HG02981 (cell line): Measurements from ENCODE around the gene SLIT3.

ENCODE experiments used
- ATAC-seq: cut with Tn5 transposase; IDR thresholded peaks from one replicate; pipeline ENCODE4 v1.9.1; 2021; ENCODE audit warnings: mild to moderate bottlenecking, moderate library complexity; ENCODE audit not compliant: unreplicated experiment

SLIT3 gene

GRCh38 chr5:169300468-169301385 lies at the start of gene SLIT3:
TSS of gene SLIT3 (minus strand) at chr5:169301139. CDS start at chr5:169300709, 430 bp downstream.
- no peak for ATAC-seq

- ATAC-seq, result peak; percentile 74
Measured at GRCh38 chr5:169350016-169350415, 49.1 kb upstream of the SLIT3 start.

- ATAC-seq, result no peak
Measured at GRCh38 chr5:169347786-169348185, 46.8 kb upstream of the SLIT3 start.

GRCh38 chr5:169344629-169345028 lies 43.7 kb upstream of the SLIT3 start:
- ATAC-seq, result no peak

GRCh38 chr5:169343766-169344165 lies 42.8 kb upstream of the SLIT3 start:
- no peak for ATAC-seq

GRCh38 chr5:169341556-169341955 lies 40.6 kb upstream of the SLIT3 start:
- no peak for ATAC-seq

- ATAC-seq, result peak; percentile 92
Measured at GRCh38 chr5:169339869-169340268, 38.9 kb upstream of the SLIT3 start.

GRCh38 chr5:169336242-169336641 lies 35.3 kb upstream of the SLIT3 start:
- ATAC-seq, result no peak

GRCh38 chr5:169335806-169336205 lies 34.9 kb upstream of the SLIT3 start:
- ATAC-seq, result no peak

GRCh38 chr5:169333518-169333917 lies 32.6 kb upstream of the SLIT3 start:
- no peak for ATAC-seq

GRCh38 chr5:169331292-169331852 lies 30.4 kb upstream of the SLIT3 start:
- ATAC-seq, result no peak

GRCh38 chr5:169328401-169328800 lies 27.5 kb upstream of the SLIT3 start:
- ATAC-seq, result no peak

- no peak for ATAC-seq
Measured at GRCh38 chr5:169325273-169325672, 24.3 kb upstream of the SLIT3 start.

- no peak for ATAC-seq
Measured at GRCh38 chr5:169318556-169318955, 17.6 kb upstream of the SLIT3 start.

GRCh38 chr5:169307646-169308045 lies 6.7 kb upstream of the SLIT3 start:
- no peak for ATAC-seq

- ATAC-seq, result no peak
Measured at GRCh38 chr5:169305366-169305765, 4.4 kb upstream of the SLIT3 start.

- ATAC-seq, result no peak
Measured at GRCh38 chr5:169304175-169304574, 3.2 kb upstream of the SLIT3 start.

- ATAC-seq, result no peak
Measured at GRCh38 chr5:169303119-169303515, 2.2 kb upstream of the SLIT3 start.

- peak; percentile 69 for ATAC-seq
Measured at GRCh38 chr5:169302491-169303118, 1.7 kb upstream of the SLIT3 start.

GRCh38 chr5:169301986-169302385 lies 1.0 kb upstream of the SLIT3 start:
- ATAC-seq, result peak; percentile 22

GRCh38 chr5:169301386-169301934 lies 521 bp upstream of the SLIT3 start:
- ATAC-seq, result no peak
